ENCODE data around the gene RTN1.

RTN1 gene

GRCh38 chr14:59849411-59850130 lies 21.0 kb downstream of the RTN1 start:
- no peak for DNase-seq (ENCODE audit: low spot score)

GRCh38 chr14:59848671-59849070 lies 21.9 kb downstream of the RTN1 start:
- DNase-seq (ENCODE audit: low spot score): no peak

- DNase-seq (ENCODE audit: low spot score): no peak
Measured at GRCh38 chr14:59847711-59848110, 22.9 kb downstream of the RTN1 start.

GRCh38 chr14:59846595-59846994 lies 24.0 kb downstream of the RTN1 start:
- no peak for DNase-seq (ENCODE audit: low spot score)

- DNase-seq (ENCODE audit: low spot score): no peak
Measured at GRCh38 chr14:59845245-59845644, 25.3 kb downstream of the RTN1 start.

- DNase-seq (ENCODE audit: low spot score): no peak
Measured at GRCh38 chr14:59844186-59844812, 26.3 kb downstream of the RTN1 start.

GRCh38 chr14:59836116-59836515 lies 34.5 kb downstream of the RTN1 start:
- DNase-seq (ENCODE audit: low spot score): no peak

GRCh38 chr14:59832653-59833294 lies 37.8 kb downstream of the RTN1 start:
- no peak for DNase-seq (ENCODE audit: low spot score)

- no peak for DNase-seq (ENCODE audit: low spot score)
Measured at GRCh38 chr14:59831121-59831730, 39.4 kb downstream of the RTN1 start.

GRCh38 chr14:59830338-59830734 lies 40.2 kb downstream of the RTN1 start:
- no peak for DNase-seq (ENCODE audit: low spot score)

- no peak for DNase-seq (ENCODE audit: low spot score)
Measured at GRCh38 chr14:59829469-59830337, 40.9 kb downstream of the RTN1 start.

GRCh38 chr14:59828276-59828675 lies 42.3 kb downstream of the RTN1 start:
- DNase-seq (ENCODE audit: low spot score): no peak

- no peak for DNase-seq (ENCODE audit: low spot score)
Measured at GRCh38 chr14:59827401-59827800, 43.2 kb downstream of the RTN1 start.

- no peak for DNase-seq (ENCODE audit: low spot score)
Measured at GRCh38 chr14:59826150-59826549, 44.4 kb downstream of the RTN1 start.

- no peak for DNase-seq (ENCODE audit: low spot score)
Measured at GRCh38 chr14:59823179-59823578, 47.4 kb downstream of the RTN1 start.

GRCh38 chr14:59819446-59820088 lies 51.0 kb downstream of the RTN1 start:
- no peak for DNase-seq (ENCODE audit: low spot score)

- no peak for DNase-seq (ENCODE audit: low spot score)
Measured at GRCh38 chr14:59816941-59817340, 53.6 kb downstream of the RTN1 start.

GRCh38 chr14:59814988-59815387 lies 55.6 kb downstream of the RTN1 start:
- DNase-seq (ENCODE audit: low spot score): no peak

- no peak for DNase-seq (ENCODE audit: low spot score)
Measured at GRCh38 chr14:59811815-59812214, 58.8 kb downstream of the RTN1 start.

GRCh38 chr14:59811073-59811472 lies 59.5 kb downstream of the RTN1 start:
- no peak for DNase-seq (ENCODE audit: low spot score)

- no peak for DNase-seq (ENCODE audit: low spot score)
Measured at GRCh38 chr14:59803052-59803540, 67.5 kb downstream of the RTN1 start.
